Dendritic cell treated with granulocyte-macrophage colony-stimulating factor and Interleukin-4, amounts not matched to agents 40 ng/mL and 50 ng/mL, for 4 days (primary cell): ENCODE measurements around the gene RHO.
A peak's percentile ranks its signal among the peaks of the same experiment; 100 is the strongest.
"Not testable (repeated sequence)": the region's sequence is repeated elsewhere in the genome, so short reads cannot be mapped to it uniquely, and the experiment has no call there.

Experiments used
- H3K27ac Mint-ChIP-seq: one replicate; pipeline ENCODE4 v1.8.0; 2022; ENCODE audit warnings: mild to moderate bottlenecking, mixed read lengths
- H3K27me3 Mint-ChIP-seq: one replicate; pipeline ENCODE4 v1.8.0; 2022; ENCODE audit warnings: mild to moderate bottlenecking, mixed read lengths
- H3K36me3 Mint-ChIP-seq: one replicate; pipeline ENCODE4 v1.8.0; 2022; ENCODE audit warnings: low read depth, mixed read lengths
- H3K4me1 Mint-ChIP-seq: one replicate; pipeline ENCODE4 v1.8.0; 2022; ENCODE audit warnings: low read depth, mixed read lengths
- H3K4me3 Mint-ChIP-seq: one replicate; pipeline ENCODE4 v1.8.0; 2022; ENCODE audit warnings: mild to moderate bottlenecking, moderate library complexity, mixed read lengths
- H3K9me3 Mint-ChIP-seq: one replicate; pipeline ENCODE4 v1.8.0; 2022; ENCODE audit warnings: mixed read lengths
- intact Hi-C: fragments of 100-400 bp; cut with micrococcal nuclease; formaldehyde crosslinking; loops from one replicate; pipeline ENCODE4 v1.15.0; 2022

RHO gene

GRCh38 chr3:129505341-129505740 is 23.1 kb upstream of the RHO start:
- Mint-ChIP-seq H3K27me3 (no peaks in the 10 kb centered on the region), H3K27ac (no peak overlapping the region), H3K9me3 (no peaks in the 10 kb centered on the region), H3K36me3 (peaks cover 29% of the 10 kb centered on the region), H3K4me1 (no peaks in the 10 kb centered on the region), H3K4me3 (no peak overlapping the region)
- intact Hi-C loops = no loop called here

- intact Hi-C loops = no loop called here
- no peak overlapping the region for H3K4me3 Mint-ChIP-seq
- H3K9me3 Mint-ChIP-seq = no peaks in the 10 kb centered on the region
- peaks cover 23% of the 10 kb centered on the region for H3K36me3 Mint-ChIP-seq
- no peaks in the 10 kb centered on the region for H3K4me1 Mint-ChIP-seq
- H3K27me3 Mint-ChIP-seq = no peaks in the 10 kb centered on the region
- no peak overlapping the region for H3K27ac Mint-ChIP-seq
Observed at GRCh38 chr3:129506231-129506742, 22.2 kb upstream of the RHO start.

- H3K27ac Mint-ChIP-seq = no peak overlapping the region
- no peaks in the 10 kb centered on the region for H3K4me1 Mint-ChIP-seq
- peaks cover 26% of the 10 kb centered on the region for H3K36me3 Mint-ChIP-seq
- no peak overlapping the region for H3K4me3 Mint-ChIP-seq
- no peaks in the 10 kb centered on the region for H3K9me3 Mint-ChIP-seq
- H3K27me3 Mint-ChIP-seq = no peaks in the 10 kb centered on the region
- intact Hi-C loops = no loop called here
Observed at GRCh38 chr3:129507181-129507831, 21.1 kb upstream of the RHO start.

GRCh38 chr3:129512595-129512994 is 15.8 kb upstream of the RHO start:
- Mint-ChIP-seq H3K27ac (peak overlapping the region; percentile 5), H3K4me3 (no peak overlapping the region), H3K4me1 (peaks cover 5% of the 10 kb centered on the region), H3K9me3 (no peaks in the 10 kb centered on the region), H3K36me3 (peaks cover 54% of the 10 kb centered on the region), H3K27me3 (no peaks in the 10 kb centered on the region)
- intact Hi-C loops = no loop called here

- Mint-ChIP-seq H3K9me3 (no peaks in the 10 kb centered on the region), H3K4me1 (peaks cover 5% of the 10 kb centered on the region), H3K36me3 (peaks cover 50% of the 10 kb centered on the region), H3K27me3 (no peaks in the 10 kb centered on the region), H3K4me3 (no peak overlapping the region), H3K27ac (no peak overlapping the region)
- intact Hi-C loops = no loop called here
Observed at GRCh38 chr3:129513705-129514104, 14.7 kb upstream of the RHO start.

GRCh38 chr3:129514110-129514509 is 14.3 kb upstream of the RHO start:
- H3K4me1 Mint-ChIP-seq = peaks cover 5% of the 10 kb centered on the region
- H3K27ac Mint-ChIP-seq = no peak overlapping the region
- no peaks in the 10 kb centered on the region for H3K9me3 Mint-ChIP-seq
- intact Hi-C loops = no loop called here
- H3K4me3 Mint-ChIP-seq = no peak overlapping the region
- H3K27me3 Mint-ChIP-seq = no peaks in the 10 kb centered on the region
- peaks cover 46% of the 10 kb centered on the region for H3K36me3 Mint-ChIP-seq

GRCh38 chr3:129514563-129514962 is 13.9 kb upstream of the RHO start:
- Mint-ChIP-seq H3K27ac (no peak overlapping the region), H3K27me3 (no peaks in the 10 kb centered on the region), H3K4me3 (no peak overlapping the region), H3K4me1 (peaks cover 5% of the 10 kb centered on the region), H3K9me3 (no peaks in the 10 kb centered on the region), H3K36me3 (peaks cover 43% of the 10 kb centered on the region)
- intact Hi-C loops = no loop called here

GRCh38 chr3:129515108-129515820 is 13.2 kb upstream of the RHO start:
- H3K27me3 Mint-ChIP-seq, intact Hi-C loops: not testable (repeated sequence)
- peaks cover 48% of the 10 kb centered on the region for H3K36me3 Mint-ChIP-seq

GRCh38 chr3:129515821-129516432 is 12.5 kb upstream of the RHO start:
- H3K27ac Mint-ChIP-seq = not testable (repeated sequence)
- peaks cover 44% of the 10 kb centered on the region for H3K36me3 Mint-ChIP-seq

More at GRCh38 chr3:129515108-129515820, 13.2 kb upstream of the RHO start:
- H3K9me3 Mint-ChIP-seq, H3K27ac Mint-ChIP-seq, H3K4me3 Mint-ChIP-seq, H3K4me1 Mint-ChIP-seq: not testable (repeated sequence)

GRCh38 chr3:129517516-129517915 is 10.9 kb upstream of the RHO start:
- H3K27ac Mint-ChIP-seq = no peak overlapping the region
- intact Hi-C loops = no loop called here
- H3K36me3 Mint-ChIP-seq = peaks cover 39% of the 10 kb centered on the region
- H3K9me3 Mint-ChIP-seq = no peaks in the 10 kb centered on the region
- H3K4me3 Mint-ChIP-seq = no peak overlapping the region
- peaks cover 5% of the 10 kb centered on the region for H3K4me1 Mint-ChIP-seq
- no peaks in the 10 kb centered on the region for H3K27me3 Mint-ChIP-seq

More at GRCh38 chr3:129515821-129516432, 12.5 kb upstream of the RHO start:
- H3K9me3 Mint-ChIP-seq, H3K4me3 Mint-ChIP-seq, H3K27me3 Mint-ChIP-seq, intact Hi-C loops, H3K4me1 Mint-ChIP-seq: not testable (repeated sequence)

- H3K4me3 Mint-ChIP-seq = no peak overlapping the region
- H3K27ac Mint-ChIP-seq = no peak overlapping the region
- H3K9me3 Mint-ChIP-seq = no peaks in the 10 kb centered on the region
- peaks cover 36% of the 10 kb centered on the region for H3K36me3 Mint-ChIP-seq
- peaks cover 6% of the 10 kb centered on the region for H3K4me1 Mint-ChIP-seq
- intact Hi-C loops = no loop called here
- H3K27me3 Mint-ChIP-seq = no peaks in the 10 kb centered on the region
Observed at GRCh38 chr3:129518038-129518561, 10.3 kb upstream of the RHO start.

- H3K9me3 Mint-ChIP-seq = no peaks in the 10 kb centered on the region
- no peak overlapping the region for H3K27ac Mint-ChIP-seq
- no peaks in the 10 kb centered on the region for H3K27me3 Mint-ChIP-seq
- H3K36me3 Mint-ChIP-seq = peaks cover 33% of the 10 kb centered on the region
- H3K4me3 Mint-ChIP-seq = no peak overlapping the region
- peaks cover 11% of the 10 kb centered on the region for H3K4me1 Mint-ChIP-seq
- intact Hi-C loops = no loop called here
Observed at GRCh38 chr3:129518581-129518980, 9.9 kb upstream of the RHO start.

GRCh38 chr3:129519449-129519848 is 9.0 kb upstream of the RHO start:
- H3K9me3 Mint-ChIP-seq = no peaks in the 10 kb centered on the region
- no peak overlapping the region for H3K4me3 Mint-ChIP-seq
- H3K27me3 Mint-ChIP-seq = no peaks in the 10 kb centered on the region
- intact Hi-C loops = no loop called here
- H3K36me3 Mint-ChIP-seq = peaks cover 30% of the 10 kb centered on the region
- H3K4me1 Mint-ChIP-seq = peaks cover 12% of the 10 kb centered on the region
- H3K27ac Mint-ChIP-seq = no peak overlapping the region
